HepG2 (cell line): ENCODE measurements around the gene NDUFB11. TPM values are rescaled to one million over a fixed set of nuclear protein-coding genes. Genes with fewer than 3 reads are reported as not detected.

ENCODE experiments used
- ATAC-seq: fragments of 200-7000 bp; cut with Tn5 transposase; 3 replicates; pipeline ENCODE4 v1.9.1; 2020; ENCODE audit warnings: mild to moderate bottlenecking, moderate library complexity
- BruUV-seq: library from RNA; stranded (reverse); fragments of 400-500 nt; replicated peaks from 2 replicates; lab custom pipeline; 2021; lab: Mats Ljungman, UMichigan
- CTCF ChIA-PET: fragments of 300-600 bp; formaldehyde crosslinking; extraction: SDS; loops from one replicate; lab custom pipeline; 2021; ENCODE audit warnings: low total read pairs, inconsistent platforms, low intra/inter-chr PET ratio; lab: Yijun Ruan, JAX
- POLR2A ChIA-PET: fragments of 350-600 bp; sonication (Branson Sonifier 250); formaldehyde crosslinking; loops from one replicate; lab custom pipeline; 2020; ENCODE audit warnings: antibody characterized with exemption, inconsistent platforms; lab: Yijun Ruan, JAX
- DNase-seq: peaks from one replicate; pipeline ENCODE4 v3.0.0-alpha.2; 2015; ENCODE audit warnings: low spot score
- FAIRE-seq: peaks from 3 replicates; lab custom pipeline; 2011; peaks lifted over from hg19 to GRCh38; lab: Jason Lieb, UNC
- H2AFZ ChIP-seq: one replicate; pipeline ENCODE4 v1.6.1; 2011; ENCODE audit warnings: low read length, inconsistent platforms
- H3K27ac ChIP-seq: fragments of 300-600 bp; 3 replicates; pipeline ENCODE4 v1.8.0; 2011; ENCODE audit warnings: mixed run types, mild to moderate bottlenecking, mixed read lengths, low read length, inconsistent platforms; ENCODE audit not compliant: insufficient read depth; ENCODE audit errors: extremely low read length
- H3K27me3 ChIP-seq, 2 experiments: fragments of 200-600 bp in 1 of 2; 2 replicates in 1 of 2; 3 replicates in 1 of 2; pipeline versions ENCODE4 v1.6.0 to v1.8.0; 2011; ENCODE audit warnings: low read length in 2 of 2, mild to moderate bottlenecking in 2 of 2, moderate library complexity in 2 of 2, inconsistent platforms in 1 of 2; ENCODE audit not compliant: insufficient read depth in 2 of 2, control insufficient read depth in 1 of 2
- H3K36me3 ChIP-seq, 2 experiments: fragments of 200-600 bp in 1 of 2; replicated peaks in 1 of 2; 2 replicates in 1 of 2; 3 replicates in 1 of 2; pipeline versions ENCODE4 v1.5.1 to v1.8.0; 2011; ENCODE audit warnings: low read length in 2 of 2, inconsistent platforms in 1 of 2; ENCODE audit not compliant: insufficient read depth in 2 of 2, control insufficient read depth in 1 of 2
- H3K4me1 ChIP-seq: 2 replicates; pipeline ENCODE4 v1.5.1; 2012; ENCODE audit warnings: low read length, inconsistent platforms; ENCODE audit not compliant: insufficient read depth
- H3K4me2 ChIP-seq: 2 replicates; pipeline ENCODE4 v1.6.0; 2011; ENCODE audit warnings: low read depth, low read length, inconsistent platforms
- H3K4me3 ChIP-seq, 3 experiments: fragments of 200-600 bp in 1 of 3; sonication (generic), shearing (Covaris generic) in 1 of 3; replicated peaks in 1 of 3; 2 replicates each; pipeline ENCODE4 v1.5.1; 2011 to 2016; ENCODE audit warnings: low read length in 3 of 3, inconsistent platforms in 2 of 3, low read depth in 2 of 3, mild to moderate bottlenecking in 2 of 3, control low read depth in 1 of 3, mixed read lengths in 1 of 3; ENCODE audit not compliant: insufficient read depth in 1 of 3
- H3K79me2 ChIP-seq: one replicate; pipeline ENCODE4 v1.6.1; 2011; ENCODE audit warnings: low read length, inconsistent platforms; ENCODE audit not compliant: insufficient read depth
- H3K9ac ChIP-seq: 2 replicates; pipeline ENCODE4 v1.6.0; 2011; ENCODE audit warnings: mild to moderate bottlenecking, low read depth, low read length, inconsistent platforms; ENCODE audit not compliant: insufficient read depth
- H3K9me3 ChIP-seq: 2 replicates; pipeline ENCODE4 v1.5.1; 2012; ENCODE audit warnings: mild to moderate bottlenecking, low read length
- H4K20me1 ChIP-seq: 2 replicates; pipeline ENCODE4 v1.6.0; 2011; ENCODE audit warnings: inconsistent platforms, mild to moderate bottlenecking, low read length, moderate library complexity; ENCODE audit not compliant: insufficient read depth
- AGO2 ChIP-seq: fragments of 200-400 bp; formaldehyde crosslinking; optimal IDR thresholded peaks from 2 replicates; pipeline ENCODE3; 2017; ENCODE audit warnings: mild to moderate bottlenecking, low read depth, low read length, moderate library complexity
- FIP1L1 ChIP-seq: fragments of 200-400 bp; formaldehyde crosslinking; IDR thresholded peaks from 2 replicates; pipeline ENCODE4 v1.6.1; 2018; ENCODE audit warnings: low read depth, mild to moderate bottlenecking, low read length, moderate library complexity, borderline replicate concordance; ENCODE audit not compliant: insufficient read depth
- GATAD1 ChIP-seq: IDR thresholded peaks from 2 replicates; pipeline ENCODE4 v1.6.1; 2016; ENCODE audit warnings: missing genetic modification reagents, missing compliant biosample characterization
- HMG20A ChIP-seq: IDR thresholded peaks from 2 replicates; pipeline ENCODE4 v1.6.1; 2016; ENCODE audit warnings: borderline replicate concordance
- NAIF1 ChIP-seq: sonication (generic); formaldehyde crosslinking; IDR thresholded peaks from 2 replicates; pipeline ENCODE4 v1.5.0; 2020; ENCODE audit warnings: mild to moderate bottlenecking, missing genetic modification reagents, borderline replicate concordance
- NPAS2 ChIP-seq: sonication (generic); formaldehyde crosslinking; IDR thresholded peaks from 2 replicates; pipeline ENCODE4 v1.8.0; 2022; ENCODE audit warnings: mild to moderate bottlenecking, missing genetic modification reagents, borderline replicate concordance
- PHF8 ChIP-seq: sonication (generic); formaldehyde crosslinking; IDR thresholded peaks from 2 replicates; pipeline ENCODE4 v1.5.0; 2020; ENCODE audit warnings: missing genetic modification reagents
- POLR2A ChIP-seq, 2 experiments: IDR thresholded peaks; 2 replicates each; pipeline ENCODE4 v1.6.1; 2011; ENCODE audit warnings: low read depth in 2 of 2, low read length in 2 of 2, mild to moderate bottlenecking in 1 of 2, moderate library complexity in 1 of 2; ENCODE audit not compliant: insufficient read depth in 1 of 2
- SP1 ChIP-seq, 2 experiments: fragments of 450-650 bp in 1 of 2; sonication (generic) in 1 of 2; formaldehyde crosslinking in 1 of 2; IDR thresholded peaks; 2 replicates each; pipeline versions ENCODE4 v1.4.0 to v1.6.1; 2016 to 2020; ENCODE audit warnings: missing genetic modification reagents in 1 of 2
- TGIF2 ChIP-seq: IDR thresholded peaks from 2 replicates; pipeline ENCODE4 v1.6.1; 2016; ENCODE audit warnings: control low read depth, missing compliant biosample characterization
- ZFP41 ChIP-seq: sonication (generic); formaldehyde crosslinking; IDR thresholded peaks from 2 replicates; pipeline ENCODE4 v1.4.0; 2020; ENCODE audit warnings: mild to moderate bottlenecking, missing genetic modification reagents, borderline replicate concordance
- ZMAT3 ChIP-seq: sonication (generic); formaldehyde crosslinking; conservative IDR thresholded peaks from 2 replicates; pipeline ENCODE4 v1.7.0; 2021; ENCODE audit warnings: missing genetic modification reagents
- ZNF205 ChIP-seq: IDR thresholded peaks from 2 replicates; pipeline ENCODE4 v1.6.1; 2018; ENCODE audit warnings: missing biosample characterization, missing genetic modification reagents
- ZNF264 ChIP-seq: sonication (generic); formaldehyde crosslinking; IDR thresholded peaks from 2 replicates; pipeline ENCODE4 v1.4.0; 2020; ENCODE audit warnings: missing genetic modification reagents
- ZNF747 ChIP-seq: sonication (generic); formaldehyde crosslinking; IDR thresholded peaks from 2 replicates; pipeline ENCODE4 v1.8.1; 2023; ENCODE audit warnings: missing genetic modification reagents, mild to moderate bottlenecking, borderline replicate concordance
- ZSCAN25 ChIP-seq: sonication (generic); formaldehyde crosslinking; IDR thresholded peaks from 2 replicates; pipeline ENCODE4 v1.8.0; 2022; ENCODE audit warnings: mild to moderate bottlenecking, missing genetic modification reagents
- ZSCAN29 ChIP-seq: sonication (generic); formaldehyde crosslinking; conservative IDR thresholded peaks from 2 replicates; pipeline ENCODE4 v1.4.0; 2020; ENCODE audit warnings: mild to moderate bottlenecking, missing genetic modification reagents
- WGBS: methylation state at CpG from one replicate; pipeline ENCODE4 v1.1.6; 2017; ENCODE audit warnings: low lambda C conversion rate; 5-methylcytosine and 5-hydroxymethylcytosine counted together
- in situ Hi-C: cut with HindIII; loops from 2 replicates; pipeline ENCODE4 v1.10.0; 2017; ENCODE audit warnings: low pct_unique_long_range_greater_than_20kb; ENCODE audit not compliant: extremely low pct_ligation_motif_present
- intact Hi-C: fragments of 100-400 bp; cut with micrococcal nuclease; formaldehyde crosslinking; loops from one replicate; pipeline ENCODE4 v1.10.0; 2022; ENCODE audit not compliant: unreplicated experiment
- polyA plus RNA-seq, 8 experiments: library from polyadenylated mRNA; depleted of rRNA in 3 of 8; stranded (reverse) in 7 of 8; unstranded in 1 of 8; fragments of >200 nt; fragmentation: Illumina TruSeq in 4 of 8; extraction: Trizol in 4 of 8; gene quantifications; 2 replicates each; pipeline versions ENCODE4 v1.2.1 to v1.2.3, GENCODE V29; 2011 to 2016; ENCODE audit warnings: low read depth in 4 of 8, missing spikeins in 1 of 8, mixed read lengths in 1 of 8; ENCODE audit not compliant: insufficient read depth in 1 of 8
- total RNA-seq, 5 experiments: library from RNA; depleted of rRNA; stranded (reverse); fragments of >200 nt; fragmentation: Illumina TruSeq; extraction: Trizol; gene quantifications; 2 replicates each; pipeline ENCODE4 v1.2.3, GENCODE V29; 2016; ENCODE audit warnings: low read depth in 1 of 5
- TF ChIP-seq, protein P1 (sequence below): sonication (generic); formaldehyde crosslinking; IDR thresholded peaks from 2 replicates; pipeline ENCODE4 v1.4.0; 2020; ENCODE audit warnings: mild to moderate bottlenecking, missing genetic modification reagents
- TF ChIP-seq, protein P2 (sequence below): sonication (generic); formaldehyde crosslinking; IDR thresholded peaks from 2 replicates; pipeline ENCODE4 v1.5.1; 2020; ENCODE audit warnings: missing genetic modification reagents, mild to moderate bottlenecking, borderline replicate concordance

The NDUFB11 gene
- total and polyA plus RNA-seq, 2 of the 13 experiments (the other 11 are each of a cell fraction or from before 2014, with no cell fraction given), result 46.6 to 100 TPM

DNA sequence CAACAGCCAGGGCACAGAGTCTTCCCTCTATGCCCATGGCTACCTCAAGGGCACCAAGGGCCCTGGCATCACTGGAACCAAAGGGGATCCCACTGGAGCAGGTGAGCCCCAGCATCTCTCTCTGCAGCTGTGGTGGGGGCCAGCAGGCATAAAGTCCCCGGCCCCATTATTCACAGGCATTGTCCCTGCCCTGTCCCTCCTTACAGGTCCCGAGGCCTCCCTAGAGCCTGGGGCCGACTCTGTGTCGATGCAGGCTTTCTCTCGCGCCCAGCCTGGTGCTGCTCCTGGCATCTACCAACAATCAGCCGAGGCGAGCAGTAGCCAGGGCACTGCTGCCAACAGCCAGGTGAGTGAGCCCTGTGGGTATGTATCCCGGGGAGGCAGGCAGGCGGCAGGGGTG, 36.8 kb upstream of the NDUFB11 start:
- BruUV-seq, result no TSS peak

DNA sequence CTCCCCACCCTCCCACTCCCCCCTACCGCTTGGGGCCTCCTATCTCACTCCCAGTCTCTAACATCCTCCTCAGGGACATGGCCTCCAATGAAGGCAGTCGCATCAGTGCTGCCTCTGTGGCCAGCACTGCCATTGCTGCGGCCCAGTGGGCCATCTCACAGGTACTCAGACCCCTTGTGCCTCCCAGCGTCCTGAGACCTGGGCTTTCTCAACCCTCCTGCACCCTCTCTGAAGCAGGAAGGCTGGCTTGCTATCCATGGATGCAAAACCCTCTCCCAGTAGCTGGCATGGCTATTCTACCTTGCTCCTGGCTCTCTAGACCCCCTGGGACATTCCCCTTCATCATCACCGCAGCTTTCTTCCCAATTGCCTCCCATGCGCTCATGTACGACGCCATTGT, 35.8 kb upstream of the NDUFB11 start:
- ChIA-PET POLR2A (no interaction called here), CTCF (no interaction called here)
- Histone ChIP-seq H3K4me2 (no peak overlapping the region), H3K79me2 (no peaks in the 10 kb centered on the region), H3K27me3 (no peaks in the 10 kb centered on the region), H3K27ac (no peak overlapping the region), H3K36me3 (peaks cover 16 to 30% of the 10 kb centered on the region in 2 experiments; a peak in 4 of 5 replicates), H3K4me3 (no peak overlapping the region), H2AFZ (no peak overlapping the region), H4K20me1 (no peaks in the 10 kb centered on the region), H3K9me3 (no peaks in the 10 kb centered on the region), H3K4me1 (no peaks in the 10 kb centered on the region), H3K9ac (no peak overlapping the region)
- 98% methylated on average over 8 of the region's 8 CpGs for WGBS
- DNase-seq (no peak), FAIRE-seq (no peak), ATAC-seq (no peak)
- BruUV-seq, result no TSS peak
- intact Hi-C loops, result no loop called here
- in situ Hi-C loops, result no loop called here
- no peak for TF ChIP-seq SP1 (IDR thresholded peaks at IDR 0.05)
- TF ChIP-seq SP1 (CRISPR knock-in tag; IDR thresholded peaks at IDR 0.05), result no peak
- no peak for TF ChIP-seq HMG20A (CRISPR knock-in tag)
- no peak for TF ChIP-seq FIP1L1
- no peak for TF ChIP-seq ZSCAN29 (CRISPR knock-in tag)
- TF ChIP-seq ZFP41, result no peak
- TF ChIP-seq, protein P1, sequence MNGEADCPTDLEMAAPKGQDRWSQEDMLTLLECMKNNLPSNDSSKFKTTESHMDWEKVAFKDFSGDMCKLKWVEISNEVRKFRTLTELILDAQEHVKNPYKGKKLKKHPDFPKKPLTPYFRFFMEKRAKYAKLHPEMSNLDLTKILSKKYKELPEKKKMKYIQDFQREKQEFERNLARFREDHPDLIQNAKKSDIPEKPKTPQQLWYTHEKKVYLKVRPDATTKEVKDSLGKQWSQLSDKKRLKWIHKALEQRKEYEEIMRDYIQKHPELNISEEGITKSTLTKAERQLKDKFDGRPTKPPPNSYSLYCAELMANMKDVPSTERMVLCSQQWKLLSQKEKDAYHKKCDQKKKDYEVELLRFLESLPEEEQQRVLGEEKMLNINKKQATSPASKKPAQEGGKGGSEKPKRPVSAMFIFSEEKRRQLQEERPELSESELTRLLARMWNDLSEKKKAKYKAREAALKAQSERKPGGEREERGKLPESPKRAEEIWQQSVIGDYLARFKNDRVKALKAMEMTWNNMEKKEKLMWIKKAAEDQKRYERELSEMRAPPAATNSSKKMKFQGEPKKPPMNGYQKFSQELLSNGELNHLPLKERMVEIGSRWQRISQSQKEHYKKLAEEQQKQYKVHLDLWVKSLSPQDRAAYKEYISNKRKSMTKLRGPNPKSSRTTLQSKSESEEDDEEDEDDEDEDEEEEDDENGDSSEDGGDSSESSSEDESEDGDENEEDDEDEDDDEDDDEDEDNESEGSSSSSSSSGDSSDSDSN (CRISPR knock-in tag), result no peak
- TF ChIP-seq TGIF2 (CRISPR knock-in tag), result no peak
- no peak for TF ChIP-seq ZNF747 (CRISPR knock-in tag)
- no peak for TF ChIP-seq POLR2A (IDR thresholded peaks at IDR 0.05; ENCODE audit: insufficient read depth in 1 of 2, low read depth in 2 of 2, low read length in 2 of 2)
- TF ChIP-seq GATAD1 (CRISPR knock-in tag), result no peak
- no peak for TF ChIP-seq ZSCAN25 (CRISPR knock-in tag)
- TF ChIP-seq ZNF205, result no peak
- TF ChIP-seq ZMAT3 (CRISPR knock-in tag), result no peak
- TF ChIP-seq, protein P2, sequence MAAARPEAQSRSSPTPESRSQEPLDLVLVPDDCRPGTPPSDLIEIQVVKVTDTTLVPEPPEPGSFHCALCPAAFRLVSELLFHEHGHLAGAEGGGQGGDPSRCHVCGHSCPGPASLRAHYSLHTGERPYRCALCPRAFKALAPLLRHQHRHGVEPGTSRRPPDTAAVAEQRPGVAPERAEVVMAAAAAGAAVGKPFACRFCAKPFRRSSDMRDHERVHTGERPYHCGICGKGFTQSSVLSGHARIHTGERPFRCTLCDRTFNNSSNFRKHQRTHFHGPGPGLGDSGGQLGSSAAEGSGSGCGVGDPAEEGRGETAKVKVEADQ (CRISPR knock-in tag), result no peak
- TF ChIP-seq ZNF264 (CRISPR knock-in tag), result no peak
- TF ChIP-seq PHF8, result no peak
- no peak for TF ChIP-seq NPAS2 (CRISPR knock-in tag)

More for the DNA sequence above, 36.8 kb upstream of the NDUFB11 start:
- ATAC-seq (no peak), FAIRE-seq (no peak), DNase-seq (no peak)
- H3K4me3 ChIP-seq, result no peak overlapping the region
- TF ChIP-seq NAIF1 (CRISPR knock-in tag), result no peak
- peak; percentile 74 for TF ChIP-seq AGO2
- no peaks in the 10 kb centered on the region for H3K4me1 ChIP-seq
- H4K20me1 ChIP-seq, result no peaks in the 10 kb centered on the region
- in situ Hi-C loops (no loop called here), intact Hi-C loops (no loop called here)
- no peak overlapping the region for H3K27ac ChIP-seq
- ChIA-PET POLR2A (no interaction called here), CTCF (no interaction called here)
- no peaks in the 10 kb centered on the region for H3K9me3 ChIP-seq
- no peaks in the 10 kb centered on the region for H3K79me2 ChIP-seq
- WGBS, result no CpG with 5 or more reads among the region's 10 CpGs
- no peak overlapping the region for H3K9ac ChIP-seq
- no peak overlapping the region for H2AFZ ChIP-seq
- H3K4me2 ChIP-seq, result no peak overlapping the region
- H3K36me3 ChIP-seq, result peaks cover 17 to 25% of the 10 kb centered on the region in 2 experiments; a peak in 4 of 5 replicates
- no peaks in the 10 kb centered on the region for H3K27me3 ChIP-seq
